Panc1 (cell line): ENCODE measurements around the gene CHRM2.

Experiments
- POLR2AphosphoS5 ChIP-seq: IDR thresholded peaks from 2 replicates; pipeline ENCODE4 v1.6.1; 2012; ENCODE audit warnings: mild to moderate bottlenecking, low read depth, low read length, moderate library complexity
- SIN3A ChIP-seq: IDR thresholded peaks from 2 replicates; pipeline ENCODE4 v1.6.1; 2012; ENCODE audit warnings: low read depth, mild to moderate bottlenecking, low read length, moderate library complexity, borderline replicate concordance; ENCODE audit not compliant: insufficient read depth
- TF ChIP-seq, protein P1 (sequence below): fragments of 450-650 bp; IDR thresholded peaks from 2 replicates; pipeline ENCODE4 v1.5.1; 2017; ENCODE audit warnings: mild to moderate bottlenecking
- TF ChIP-seq, protein P2 (sequence below), 2 experiments: IDR thresholded peaks; 2 replicates each; pipeline ENCODE4 v1.6.1; 2011 to 2012; ENCODE audit warnings: low read depth in 2 of 2, control low read depth in 1 of 2, low read length in 1 of 2, mild to moderate bottlenecking in 1 of 2, moderate library complexity in 1 of 2; ENCODE audit not compliant: insufficient read depth in 1 of 2

DNA sequence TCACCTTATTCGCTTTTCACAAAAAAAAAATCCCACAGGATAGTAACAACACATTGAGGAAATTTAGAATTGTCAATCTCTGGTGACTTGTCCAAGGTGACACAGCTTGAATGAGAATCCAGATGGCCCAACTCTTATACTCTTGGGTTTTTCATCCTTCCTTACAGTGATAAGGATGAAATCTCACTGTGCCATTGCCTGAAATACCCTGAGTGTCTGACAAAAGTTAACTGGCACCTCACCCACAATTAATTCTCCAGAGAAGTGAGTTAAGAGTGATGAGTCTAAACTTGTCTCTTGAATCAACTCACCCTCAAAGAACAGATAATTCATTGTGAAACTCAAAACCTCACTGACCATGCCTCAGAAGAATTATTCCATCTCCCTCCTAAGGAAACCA lies 18.9 kb downstream of the CHRM2 start:
- TF ChIP-seq, protein P1, sequence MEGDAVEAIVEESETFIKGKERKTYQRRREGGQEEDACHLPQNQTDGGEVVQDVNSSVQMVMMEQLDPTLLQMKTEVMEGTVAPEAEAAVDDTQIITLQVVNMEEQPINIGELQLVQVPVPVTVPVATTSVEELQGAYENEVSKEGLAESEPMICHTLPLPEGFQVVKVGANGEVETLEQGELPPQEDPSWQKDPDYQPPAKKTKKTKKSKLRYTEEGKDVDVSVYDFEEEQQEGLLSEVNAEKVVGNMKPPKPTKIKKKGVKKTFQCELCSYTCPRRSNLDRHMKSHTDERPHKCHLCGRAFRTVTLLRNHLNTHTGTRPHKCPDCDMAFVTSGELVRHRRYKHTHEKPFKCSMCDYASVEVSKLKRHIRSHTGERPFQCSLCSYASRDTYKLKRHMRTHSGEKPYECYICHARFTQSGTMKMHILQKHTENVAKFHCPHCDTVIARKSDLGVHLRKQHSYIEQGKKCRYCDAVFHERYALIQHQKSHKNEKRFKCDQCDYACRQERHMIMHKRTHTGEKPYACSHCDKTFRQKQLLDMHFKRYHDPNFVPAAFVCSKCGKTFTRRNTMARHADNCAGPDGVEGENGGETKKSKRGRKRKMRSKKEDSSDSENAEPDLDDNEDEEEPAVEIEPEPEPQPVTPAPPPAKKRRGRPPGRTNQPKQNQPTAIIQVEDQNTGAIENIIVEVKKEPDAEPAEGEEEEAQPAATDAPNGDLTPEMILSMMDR = no peak
- TF ChIP-seq, protein P2, sequence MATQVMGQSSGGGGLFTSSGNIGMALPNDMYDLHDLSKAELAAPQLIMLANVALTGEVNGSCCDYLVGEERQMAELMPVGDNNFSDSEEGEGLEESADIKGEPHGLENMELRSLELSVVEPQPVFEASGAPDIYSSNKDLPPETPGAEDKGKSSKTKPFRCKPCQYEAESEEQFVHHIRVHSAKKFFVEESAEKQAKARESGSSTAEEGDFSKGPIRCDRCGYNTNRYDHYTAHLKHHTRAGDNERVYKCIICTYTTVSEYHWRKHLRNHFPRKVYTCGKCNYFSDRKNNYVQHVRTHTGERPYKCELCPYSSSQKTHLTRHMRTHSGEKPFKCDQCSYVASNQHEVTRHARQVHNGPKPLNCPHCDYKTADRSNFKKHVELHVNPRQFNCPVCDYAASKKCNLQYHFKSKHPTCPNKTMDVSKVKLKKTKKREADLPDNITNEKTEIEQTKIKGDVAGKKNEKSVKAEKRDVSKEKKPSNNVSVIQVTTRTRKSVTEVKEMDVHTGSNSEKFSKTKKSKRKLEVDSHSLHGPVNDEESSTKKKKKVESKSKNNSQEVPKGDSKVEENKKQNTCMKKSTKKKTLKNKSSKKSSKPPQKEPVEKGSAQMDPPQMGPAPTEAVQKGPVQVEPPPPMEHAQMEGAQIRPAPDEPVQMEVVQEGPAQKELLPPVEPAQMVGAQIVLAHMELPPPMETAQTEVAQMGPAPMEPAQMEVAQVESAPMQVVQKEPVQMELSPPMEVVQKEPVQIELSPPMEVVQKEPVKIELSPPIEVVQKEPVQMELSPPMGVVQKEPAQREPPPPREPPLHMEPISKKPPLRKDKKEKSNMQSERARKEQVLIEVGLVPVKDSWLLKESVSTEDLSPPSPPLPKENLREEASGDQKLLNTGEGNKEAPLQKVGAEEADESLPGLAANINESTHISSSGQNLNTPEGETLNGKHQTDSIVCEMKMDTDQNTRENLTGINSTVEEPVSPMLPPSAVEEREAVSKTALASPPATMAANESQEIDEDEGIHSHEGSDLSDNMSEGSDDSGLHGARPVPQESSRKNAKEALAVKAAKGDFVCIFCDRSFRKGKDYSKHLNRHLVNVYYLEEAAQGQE (IDR thresholded peaks at IDR 0.05; ENCODE audit: insufficient read depth in 1 of 2, low read depth in 2 of 2, low read length in 1 of 2) = no peak
- TF ChIP-seq SIN3A = no peak
- no peak for TF ChIP-seq POLR2AphosphoS5
